Breast epithelium (tissue), 3 donors: ENCODE data around the gene STON2.

Source experiments
- CTCF ChIP-seq, 3 donors: fragments of 450-650 bp; IDR thresholded peaks; one replicate each; pipeline ENCODE4 v1.5.1; 2016 to 2017; ENCODE audit warnings: antibody characterized with exemption in 3 of 3, mild to moderate bottlenecking in 3 of 3, moderate library complexity in 3 of 3
- POLR2A ChIP-seq: fragments of 450-650 bp; IDR thresholded peaks from one replicate; pipeline ENCODE4 v1.6.1; 2016; ENCODE audit warnings: antibody characterized with exemption, mild to moderate bottlenecking, moderate library complexity
- POLR2AphosphoS5 ChIP-seq, 3 donors: sonication (generic); formaldehyde crosslinking; IDR thresholded peaks; one replicate each; pipeline ENCODE4 v1.6.1; 2017; ENCODE audit warnings: antibody characterized with exemption in 3 of 3

GRCh38 chr14:81295958-81296923 lies 103.9 kb downstream of the STON2 start:
- TF ChIP-seq CTCF (IDR thresholded peaks at IDR 0.05) (no peak), POLR2A (no peak), POLR2AphosphoS5 (IDR thresholded peaks at IDR 0.05) (no peak)
